ENCODE measurements around the gene DPP10.
"Not testable (repeated sequence)": the region's sequence is repeated elsewhere in the genome, so short reads cannot be mapped to it uniquely, and the experiment has no call there.

- TF ChIP-seq CTCF, POLR2A (IDR thresholded peaks at IDR 0.05): not testable (repeated sequence)
These were observed 998.3 kb downstream of the DPP10 start for GRCh38 chr2:115440746-115441145.
